IPS-NIHi7 (cell line): Measurements from ENCODE around the gene TMPRSS11B.
"Not testable (repeated sequence)": the region's sequence is repeated elsewhere in the genome, so short reads cannot be mapped to it uniquely, and the experiment has no call there.

Source experiments
- DNase-seq: peaks from one replicate; pipeline ENCODE4 v3.0.0; 2012; ENCODE audit warnings: mixed read lengths; ENCODE audit errors: extremely low spot score

Gene TMPRSS11B

GRCh38 chr4:68218044-68218443 lies 27.4 kb downstream of the TMPRSS11B start:
- no peak for DNase-seq

GRCh38 chr4:68216501-68216900 lies 29.0 kb downstream of the TMPRSS11B start:
- no peak for DNase-seq

GRCh38 chr4:68209003-68209402 lies 36.5 kb downstream of the TMPRSS11B start:
- no peak for DNase-seq

- DNase-seq = not testable (repeated sequence)
These were observed 51.2 kb downstream of the TMPRSS11B start for GRCh38 chr4:68194305-68194704.

- no peak for DNase-seq
These were observed 52.3 kb downstream of the TMPRSS11B start for GRCh38 chr4:68193194-68193593.

- no peak for DNase-seq
These were observed 58.3 kb downstream of the TMPRSS11B start for GRCh38 chr4:68187145-68187544.

GRCh38 chr4:68184923-68185322 lies 60.6 kb downstream of the TMPRSS11B start:
- DNase-seq = no peak

- no peak for DNase-seq
These were observed 62.1 kb downstream of the TMPRSS11B start for GRCh38 chr4:68183417-68183816.

- no peak for DNase-seq
These were observed 63.1 kb downstream of the TMPRSS11B start for GRCh38 chr4:68182382-68182820.

- no peak for DNase-seq
These were observed 64.5 kb downstream of the TMPRSS11B start for GRCh38 chr4:68180849-68181526.

- DNase-seq = no peak
These were observed 68.6 kb downstream of the TMPRSS11B start for GRCh38 chr4:68176904-68177303.
